ENCODE data around the gene PWP1.

PWP1 gene

DNA sequence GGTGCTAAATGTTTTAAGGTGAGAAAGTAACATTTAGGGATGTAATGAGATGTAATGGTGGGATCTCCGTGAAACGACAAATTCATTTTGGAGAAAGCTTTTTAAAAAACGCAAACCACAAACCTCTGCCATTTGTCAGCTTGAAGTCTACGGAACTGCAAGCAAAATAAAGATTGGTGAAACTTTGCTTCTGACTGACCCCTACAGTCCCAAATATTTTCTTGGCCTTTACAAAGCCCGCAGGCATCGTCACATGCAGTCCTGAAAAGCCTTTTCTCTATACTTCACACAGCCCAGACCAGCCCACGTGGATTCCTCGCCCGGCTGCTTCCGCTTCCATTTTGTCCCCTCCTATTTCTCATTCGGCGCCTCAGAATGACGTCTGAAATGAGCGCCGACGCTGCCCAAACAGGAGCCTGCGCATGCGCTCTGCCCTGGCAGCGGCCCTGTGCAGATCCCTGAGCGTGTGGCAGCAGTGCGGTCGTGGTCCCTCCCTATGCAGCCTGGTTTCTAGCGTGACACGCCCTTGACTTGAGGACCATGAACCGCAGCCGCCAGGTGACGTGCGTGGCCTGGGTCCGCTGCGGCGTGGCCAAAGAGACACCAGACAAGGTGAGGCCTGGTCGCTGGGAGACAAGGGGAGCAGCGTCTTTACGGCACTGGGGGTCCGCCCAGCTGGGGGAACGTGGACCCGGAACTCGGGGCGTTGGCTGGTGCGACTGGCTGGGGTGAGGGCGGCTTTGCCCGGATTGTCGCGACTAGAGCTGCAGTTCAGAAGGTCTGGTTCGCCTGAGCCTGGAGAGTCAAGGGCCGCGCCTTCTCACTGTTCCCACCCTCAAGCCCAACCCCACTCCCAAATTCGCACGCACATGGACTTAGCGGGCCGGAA is at the start of gene PWP1:
Gene PWP1 (plus strand): TSS at position 440 of the 889 bp plus-strand sequence. CDS start 101 bp downstream, at position 541.
- peak; percentile 90 for DNase-seq (ENCODE audit: low read depth, low spot score)

DNA sequence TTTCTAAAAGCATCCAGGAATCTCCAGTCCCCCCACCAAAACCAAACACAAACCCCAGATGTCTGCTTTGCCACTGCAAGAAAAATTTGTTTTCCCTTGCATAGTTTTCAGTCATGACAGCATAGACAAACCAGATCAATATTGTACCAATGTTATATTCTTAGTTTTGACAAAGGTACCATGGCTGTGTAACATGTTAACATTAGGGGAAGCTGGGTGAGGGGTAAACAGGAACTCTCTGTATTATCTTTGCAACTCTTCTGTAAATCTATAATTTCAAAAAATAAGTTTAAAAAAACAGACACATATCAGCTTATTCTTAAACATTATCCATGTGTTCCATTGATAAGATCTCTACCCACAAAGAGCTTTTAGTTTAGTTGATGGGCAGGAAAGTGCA is 44.4 kb upstream of the PWP1 start:
- DNase-seq (ENCODE audit: low read depth, low spot score): no peak

DNA sequence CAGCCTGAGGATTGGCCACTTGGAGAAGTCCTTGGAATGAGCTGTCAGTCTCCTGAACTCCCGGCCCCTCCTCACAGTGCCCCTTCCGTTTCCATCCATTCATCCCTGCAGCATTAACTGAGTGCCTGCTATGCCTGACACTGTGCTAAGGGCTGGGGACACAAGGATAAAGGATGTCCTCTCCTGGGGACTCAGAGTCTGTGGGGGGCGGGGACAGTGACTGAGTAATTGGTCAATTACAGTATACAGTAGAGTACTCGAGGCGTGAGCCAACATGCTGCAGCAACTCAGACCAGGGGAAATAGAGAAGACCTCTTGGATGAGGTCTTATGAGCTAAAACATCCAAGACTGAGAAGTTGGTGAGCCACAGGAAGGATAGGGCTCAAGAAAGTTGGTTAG is 43.4 kb upstream of the PWP1 start:
- DNase-seq (ENCODE audit: low read depth, low spot score): no peak

DNA sequence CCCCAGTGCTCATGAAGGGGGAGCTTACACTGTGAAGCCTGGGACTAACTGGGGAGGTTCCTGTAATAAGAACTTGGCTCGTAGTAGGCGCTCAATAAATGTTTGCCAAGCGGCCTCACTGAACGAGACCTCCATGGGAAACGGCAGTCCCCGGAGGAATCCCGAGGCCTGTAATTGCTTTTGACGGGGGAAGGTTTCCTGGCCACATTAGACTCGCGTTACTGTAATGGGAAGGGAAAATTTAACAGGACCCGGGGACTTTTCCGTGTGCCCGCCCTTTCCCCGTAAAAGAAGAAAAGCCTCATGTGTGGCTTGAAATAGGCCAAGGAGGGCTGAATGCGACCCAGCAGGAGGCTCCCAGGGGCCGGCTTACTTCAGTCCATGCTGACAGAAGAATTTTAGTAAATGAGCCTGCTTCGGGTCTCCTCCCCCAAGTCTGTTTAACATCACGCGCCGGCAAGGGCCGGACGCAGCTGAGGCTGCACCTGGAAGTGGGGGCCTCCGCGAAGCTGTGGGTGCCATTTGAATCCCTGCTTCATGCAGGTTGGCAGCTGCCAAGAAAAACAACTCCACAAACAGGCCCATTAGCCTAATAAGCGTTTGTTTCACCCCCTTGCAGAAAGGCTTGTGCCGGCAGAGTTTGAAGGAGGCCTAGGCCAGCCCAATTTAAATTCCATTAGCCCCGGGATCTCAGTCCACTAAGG is 39.8 kb upstream of the PWP1 start:
- DNase-seq (ENCODE audit: low read depth, low spot score): no peak

DNA sequence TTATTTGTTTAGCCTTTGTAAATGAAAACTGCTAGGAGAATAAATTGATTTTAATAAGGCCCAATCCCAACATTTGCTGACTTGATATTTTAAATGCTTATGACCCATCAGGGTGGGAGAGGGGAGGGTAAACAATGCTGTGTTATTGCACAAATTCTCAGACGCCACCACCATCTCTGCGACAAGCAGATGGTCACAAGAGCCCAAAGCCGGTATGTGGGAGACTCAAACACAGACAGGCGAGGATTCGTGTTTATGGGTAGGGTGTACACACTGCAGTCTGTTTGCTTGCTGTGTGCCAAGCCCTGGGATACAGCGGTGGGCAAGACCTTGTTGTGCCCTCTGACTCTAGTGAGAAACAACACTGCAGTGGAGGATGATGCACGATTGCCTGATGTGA is 39.2 kb upstream of the PWP1 start:
- DNase-seq (ENCODE audit: low read depth, low spot score): no peak

DNA sequence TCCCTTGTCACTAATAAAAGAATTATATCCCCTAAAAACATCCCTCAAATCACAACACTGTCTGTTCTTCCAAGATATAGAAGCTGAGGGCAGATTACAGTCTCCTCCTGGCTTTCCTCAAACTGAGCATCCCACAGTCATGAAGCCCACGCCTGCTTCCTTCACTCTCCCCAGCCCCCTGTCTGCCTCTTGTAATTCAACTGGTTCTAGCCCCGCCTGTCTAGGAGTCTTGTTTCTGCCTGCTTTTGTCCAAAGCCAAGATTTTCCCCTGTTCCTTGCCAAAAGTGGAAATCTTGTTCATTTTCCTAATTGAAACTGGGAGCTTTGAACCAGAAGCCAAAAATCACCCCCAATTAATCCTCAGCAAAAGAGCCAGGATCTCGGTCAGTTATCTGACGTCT is 35.9 kb upstream of the PWP1 start:
- no peak for DNase-seq (ENCODE audit: low read depth, low spot score)

DNA sequence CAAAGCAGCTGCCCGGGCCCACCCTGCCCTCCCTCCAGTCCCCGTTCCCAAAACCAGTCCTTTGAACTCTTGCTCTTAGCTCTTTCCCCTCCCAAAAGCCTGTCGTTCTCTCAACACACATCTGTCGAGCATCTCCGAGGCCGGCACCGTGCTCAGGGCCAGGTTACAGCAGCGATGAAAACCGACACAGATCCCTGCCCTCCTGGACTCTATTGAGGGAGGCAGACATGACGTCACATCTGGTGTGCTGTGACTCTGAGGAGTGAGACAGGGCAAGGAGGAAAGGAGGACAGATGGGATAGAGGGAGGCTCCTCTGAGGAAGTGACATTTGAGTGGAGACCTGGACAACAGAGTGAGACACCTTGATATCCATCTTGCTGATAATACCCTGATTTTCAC is 34.6 kb upstream of the PWP1 start:
- DNase-seq (ENCODE audit: low read depth, low spot score): no peak

DNA sequence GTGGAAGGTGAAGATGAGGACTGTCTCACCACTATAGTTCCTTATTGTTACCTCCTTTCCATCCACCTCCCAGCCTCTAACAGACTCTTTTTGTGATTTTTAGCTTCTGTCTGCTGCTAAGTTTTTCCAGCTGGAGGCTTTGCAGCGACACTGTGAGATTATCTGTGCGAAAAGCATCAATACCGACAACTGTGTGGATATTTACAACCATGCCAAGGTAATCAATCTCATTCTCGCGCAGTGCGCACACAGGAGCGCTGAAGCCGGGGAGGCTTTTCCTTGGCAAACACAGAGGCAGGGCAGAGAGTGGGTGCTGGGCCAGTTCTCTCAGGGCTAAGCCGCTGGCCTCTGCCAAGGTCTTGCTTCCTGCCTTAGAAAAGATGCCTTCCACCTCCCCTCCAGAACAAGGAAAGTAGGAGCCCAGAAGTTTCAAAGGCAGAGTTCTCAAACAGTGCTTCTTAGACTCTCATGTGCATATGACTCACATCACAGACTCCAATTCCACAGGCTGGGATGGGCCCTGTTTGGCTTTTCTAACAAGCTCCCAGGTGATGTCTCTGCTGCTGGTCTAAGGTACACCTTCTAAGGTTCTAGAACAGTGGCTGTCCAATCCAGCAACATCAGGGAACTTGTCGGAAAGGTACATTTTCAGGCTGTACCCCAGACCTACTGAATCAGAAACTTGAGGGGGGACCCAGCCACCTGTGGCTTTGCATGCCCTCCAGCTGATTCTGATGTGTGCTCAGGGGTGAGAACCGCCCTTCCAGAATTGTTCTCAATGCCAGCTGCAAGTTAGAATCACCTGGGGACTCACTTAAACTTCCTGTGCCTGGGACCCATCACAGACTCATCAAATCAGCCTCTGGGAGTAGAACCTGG is 33.8 kb upstream of the PWP1 start:
- DNase-seq (ENCODE audit: low read depth, low spot score): no peak

DNA sequence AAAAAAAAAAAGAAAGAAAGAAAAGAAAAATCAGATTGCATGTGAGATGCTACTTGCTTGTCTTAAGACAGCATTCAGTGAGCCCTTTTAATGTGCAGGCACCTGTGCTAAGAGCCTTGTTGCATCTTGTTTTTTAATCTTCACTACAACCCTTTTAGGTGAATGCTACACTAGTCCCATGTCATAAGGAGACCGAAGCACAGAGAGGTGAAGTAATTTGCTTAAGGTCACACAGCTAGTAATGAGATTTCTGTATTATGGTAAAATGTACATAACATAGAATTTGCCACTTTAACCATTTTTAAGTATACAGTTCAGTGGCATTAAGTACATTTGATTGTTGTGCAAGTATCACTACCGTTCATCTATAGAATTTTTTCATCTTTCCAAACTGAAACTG is 32.1 kb upstream of the PWP1 start:
- no peak for DNase-seq (ENCODE audit: low read depth, low spot score)

DNA sequence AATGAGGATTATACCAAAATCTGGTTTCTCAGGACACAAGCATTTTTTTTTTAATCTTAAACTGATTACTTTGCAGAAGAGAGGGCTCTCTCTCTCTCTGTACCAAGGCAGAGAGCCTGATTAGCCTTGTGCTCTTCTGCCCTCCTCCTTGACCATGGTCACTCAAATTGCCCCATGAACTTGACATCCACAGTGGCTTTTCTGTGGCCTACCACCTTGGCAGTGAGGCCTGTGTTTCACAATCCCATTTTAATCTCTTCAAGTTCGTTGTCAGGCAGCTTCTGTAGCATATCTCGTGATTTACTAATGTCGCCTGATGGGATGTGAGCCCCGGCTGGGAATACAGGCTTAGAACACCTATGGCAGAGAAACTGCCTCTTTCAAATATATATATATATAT is 30.7 kb upstream of the PWP1 start:
- no peak for DNase-seq (ENCODE audit: low read depth, low spot score)

DNA sequence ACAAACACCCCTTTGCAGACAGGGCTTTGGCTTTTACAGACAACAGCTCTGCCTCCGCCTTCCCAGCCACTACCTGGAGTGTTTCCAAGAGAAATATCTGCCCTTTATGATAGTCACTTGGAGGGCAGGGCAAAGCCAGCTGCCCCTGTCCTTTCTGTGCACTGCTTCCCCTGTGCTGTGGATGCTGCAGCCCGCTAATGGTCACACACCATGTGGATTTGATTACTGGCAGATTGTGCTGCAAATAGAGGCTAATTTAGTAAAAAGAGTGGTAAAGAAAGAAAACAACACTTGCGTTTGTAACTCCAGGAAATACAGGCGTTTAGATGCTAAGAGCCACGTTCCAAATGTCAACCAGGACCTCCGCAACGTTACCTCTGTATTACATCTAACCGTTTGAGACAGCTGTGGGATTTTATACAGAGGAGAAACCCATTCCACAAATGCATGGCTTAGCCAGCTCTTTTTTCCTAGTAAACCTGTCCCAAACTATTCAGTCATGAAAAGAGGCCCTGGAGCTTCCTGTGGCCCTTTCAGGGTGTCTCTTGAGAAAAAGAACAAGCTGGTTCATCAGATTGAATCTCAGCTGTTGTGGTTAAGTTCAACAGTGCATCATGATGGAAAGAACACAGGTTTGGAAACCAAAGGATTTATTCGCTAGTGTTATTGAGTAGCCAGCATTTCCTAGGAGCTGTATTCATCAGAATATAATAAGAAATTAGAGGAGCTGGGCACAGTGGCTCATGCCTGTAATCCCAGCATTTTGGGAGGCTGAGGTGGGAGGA is 30.1 kb upstream of the PWP1 start:
- no peak for DNase-seq (ENCODE audit: low read depth, low spot score)

DNA sequence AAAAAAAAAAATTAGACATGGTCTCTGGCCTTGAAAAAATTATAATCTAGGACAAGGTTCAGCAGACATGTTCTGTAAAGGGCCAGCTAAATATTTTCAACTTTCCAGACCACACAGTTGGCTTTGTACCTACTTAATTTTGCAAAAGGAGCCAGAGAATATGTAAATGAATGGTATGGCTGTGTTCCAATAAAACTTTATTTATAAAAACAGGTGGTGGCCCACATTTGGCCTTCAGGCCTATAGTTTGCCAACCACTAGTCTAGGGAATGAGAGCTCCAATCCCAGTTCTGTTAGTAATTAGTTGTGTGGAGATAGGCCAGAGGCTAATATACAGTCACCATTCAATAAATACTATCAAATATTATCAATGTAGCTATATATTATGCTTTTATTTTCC is 29.3 kb upstream of the PWP1 start:
- DNase-seq (ENCODE audit: low read depth, low spot score): no peak

DNA sequence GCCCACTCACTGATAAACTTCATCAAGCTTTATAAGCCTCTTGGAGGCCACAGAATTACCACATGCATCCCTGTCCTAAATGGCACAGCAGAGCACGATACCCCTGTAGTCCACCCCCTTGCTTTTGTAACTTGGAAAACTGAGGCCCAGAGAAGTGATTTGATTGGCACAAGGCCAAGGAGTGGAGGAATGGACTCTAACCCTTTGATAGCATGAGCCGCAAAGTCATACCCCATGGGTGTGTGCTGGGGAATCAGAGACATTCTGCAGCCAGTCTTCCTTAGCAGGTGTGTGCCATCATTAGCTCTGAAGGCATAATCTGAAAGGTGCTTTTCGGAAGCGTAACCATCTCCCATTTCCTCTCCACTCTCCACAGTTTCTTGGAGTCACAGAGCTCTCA is 28.5 kb upstream of the PWP1 start:
- DNase-seq (ENCODE audit: low read depth, low spot score): no peak

DNA sequence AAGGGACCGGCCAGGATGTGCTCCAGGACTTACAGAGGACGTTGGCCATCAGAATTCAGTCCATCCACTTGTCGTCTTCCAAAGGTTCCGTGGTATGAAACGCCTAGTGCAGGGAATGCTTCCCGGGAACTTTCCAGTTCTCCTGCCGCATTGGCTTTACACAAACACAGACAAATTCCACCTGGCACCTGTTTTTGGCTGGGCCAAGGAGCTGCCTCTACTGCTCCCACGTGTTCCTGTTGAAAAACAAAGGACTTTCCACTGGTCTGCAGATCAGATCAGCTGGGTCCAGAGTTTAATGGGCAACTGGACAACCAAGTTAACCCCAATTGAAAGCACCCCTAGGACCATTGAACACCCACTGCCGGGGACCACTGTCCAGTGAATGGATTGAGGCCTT is 28.0 kb upstream of the PWP1 start:
- DNase-seq (ENCODE audit: low read depth, low spot score): no peak

DNA sequence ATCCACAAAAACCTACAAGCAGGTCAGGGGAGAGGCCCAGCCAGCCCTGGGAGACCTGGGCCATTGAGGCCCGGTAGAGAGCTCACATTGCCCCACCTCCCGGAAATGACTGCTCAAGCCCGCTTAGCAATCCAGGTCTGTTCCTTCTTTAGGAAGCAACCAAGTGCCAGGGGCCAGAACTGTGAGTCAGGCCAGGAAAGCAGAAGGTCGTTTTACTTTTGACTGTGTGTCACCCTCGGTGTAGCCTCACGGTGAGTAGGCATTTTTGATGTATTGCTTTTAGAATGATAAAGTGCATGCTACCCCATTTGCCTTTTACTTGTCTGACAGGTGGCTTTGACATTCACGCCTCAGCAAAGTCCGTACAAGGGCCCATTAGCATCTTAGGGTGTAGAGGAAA is 25.4 kb upstream of the PWP1 start:
- DNase-seq (ENCODE audit: low read depth, low spot score): no peak

DNA sequence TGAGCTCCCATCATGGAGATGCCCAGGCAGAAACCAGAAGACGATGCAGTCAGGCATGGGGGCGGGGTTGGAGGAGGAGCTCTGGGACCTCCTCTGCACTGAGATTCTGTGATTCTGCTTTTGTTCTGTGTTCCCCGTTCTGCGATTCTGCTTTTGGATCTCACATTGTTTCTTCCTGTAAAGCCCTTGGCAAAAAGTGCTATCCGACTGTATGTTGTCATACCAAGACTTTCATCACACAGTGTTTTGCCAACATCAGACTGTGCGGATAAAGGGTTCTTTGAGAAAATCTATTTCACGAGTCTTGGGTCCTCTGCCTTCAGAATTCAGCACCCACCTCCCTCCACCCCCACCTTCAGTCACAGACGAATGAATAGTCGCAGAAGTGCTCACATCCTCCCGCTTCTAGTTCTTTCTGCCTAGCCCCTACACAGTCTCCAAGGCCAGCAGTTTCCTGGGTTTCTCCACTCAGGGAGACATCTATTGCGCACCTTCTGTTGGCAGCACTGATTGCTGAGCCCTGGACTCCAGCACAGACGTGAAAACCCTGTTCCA is 24.7 kb upstream of the PWP1 start:
- DNase-seq (ENCODE audit: low read depth, low spot score): no peak

DNA sequence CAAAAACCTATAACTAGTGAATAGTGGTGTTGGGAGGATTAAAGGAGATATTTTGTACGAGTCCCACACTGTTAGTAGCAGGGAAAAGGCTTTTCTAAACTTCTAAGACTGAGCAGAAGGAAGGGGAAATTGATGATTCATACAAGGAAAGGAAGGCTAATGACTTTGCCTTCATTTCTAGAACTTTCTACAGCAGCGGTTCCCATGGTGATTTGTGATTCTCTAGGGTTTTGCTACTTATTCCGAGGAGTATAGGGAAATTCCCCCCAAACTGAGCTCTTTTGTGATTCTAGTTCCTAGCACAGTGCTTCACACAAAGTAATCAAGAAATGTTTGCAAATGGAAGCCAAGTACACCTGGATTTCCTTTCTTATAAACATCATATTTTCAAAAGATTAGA is 23.8 kb upstream of the PWP1 start:
- DNase-seq (ENCODE audit: low read depth, low spot score): no peak

DNA sequence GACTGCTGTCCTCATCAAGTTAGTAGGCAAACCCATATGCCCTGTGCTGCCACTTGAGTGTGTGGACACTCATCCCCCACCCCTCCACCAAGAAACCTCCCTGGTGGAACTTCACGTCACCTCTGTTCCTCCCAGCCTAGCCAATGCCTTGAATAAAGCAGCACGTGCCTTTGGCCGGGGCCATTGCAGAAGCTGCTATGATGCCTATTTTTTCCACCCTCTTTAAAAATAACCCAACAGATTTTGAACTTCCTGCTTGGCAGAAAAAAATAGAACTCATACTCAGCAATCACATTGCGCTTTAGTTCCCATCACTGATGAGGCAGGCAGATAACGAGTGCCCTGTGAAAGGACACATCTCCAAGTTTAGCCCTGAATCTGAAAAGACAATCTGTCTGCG is 23.1 kb upstream of the PWP1 start:
- DNase-seq (ENCODE audit: low read depth, low spot score): no peak

DNA sequence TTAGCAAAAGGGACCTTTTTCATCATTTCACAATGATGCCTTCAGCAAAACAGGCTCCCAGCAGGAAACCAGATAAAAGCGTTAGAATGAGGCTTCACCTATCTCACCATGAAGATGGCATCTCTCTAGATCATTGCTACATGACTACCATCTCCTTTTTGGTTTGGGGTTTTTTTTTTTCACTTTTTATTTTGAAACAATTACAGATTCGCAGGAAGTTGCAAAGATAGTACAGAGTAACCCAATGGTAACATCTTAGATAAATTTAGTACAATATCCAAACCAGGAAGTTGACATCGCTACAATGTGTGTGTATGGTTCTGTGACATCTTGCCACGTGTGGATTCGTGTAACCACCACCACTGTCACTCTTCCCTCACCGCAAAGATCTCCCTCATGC is 22.3 kb upstream of the PWP1 start:
- no peak for DNase-seq (ENCODE audit: low read depth, low spot score)

DNA sequence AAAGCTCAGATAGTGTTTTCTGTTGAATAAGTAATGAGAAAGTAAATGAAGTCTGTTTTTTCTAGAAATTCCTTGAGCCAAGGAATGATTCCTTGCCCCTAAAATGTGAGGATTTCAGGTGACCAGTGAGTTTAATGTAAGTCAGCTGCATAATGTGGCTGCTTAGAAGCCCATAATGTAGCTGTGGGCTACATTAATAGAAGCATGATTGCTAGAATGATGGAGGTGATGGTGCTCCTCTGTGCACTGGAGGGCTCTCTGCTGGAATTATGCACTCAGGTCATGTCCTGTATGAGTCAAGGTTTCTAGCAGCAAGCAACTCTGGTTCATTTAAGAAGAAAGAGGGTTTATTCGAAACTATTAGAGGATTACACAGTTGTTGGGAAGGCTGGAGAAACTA is 19.6 kb upstream of the PWP1 start:
- no peak for DNase-seq (ENCODE audit: low read depth, low spot score)

DNA sequence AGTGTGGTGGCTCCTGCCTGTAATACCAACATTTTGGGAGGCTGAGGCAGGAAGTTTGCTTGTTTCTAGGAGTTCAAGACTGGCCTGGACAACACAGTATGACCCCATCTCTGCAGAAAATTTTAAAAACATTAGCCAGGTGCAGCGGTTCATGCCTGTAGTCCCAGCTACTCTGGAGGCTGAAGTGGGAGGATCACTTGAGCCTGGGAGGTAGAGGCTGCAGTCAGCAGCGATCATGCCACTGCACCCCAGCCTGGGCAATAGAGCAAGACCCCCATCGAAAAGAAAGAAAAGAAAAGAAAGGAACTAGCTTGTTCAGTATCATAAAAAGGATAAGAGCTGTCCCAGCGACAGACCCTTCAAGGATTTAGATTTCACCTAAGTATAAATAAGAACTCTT is 18.1 kb upstream of the PWP1 start:
- no peak for DNase-seq (ENCODE audit: low read depth, low spot score)
